ENCODE measurements around the gene FLNB. TPM values are rescaled to one million over a fixed set of nuclear protein-coding genes. Genes with fewer than 3 reads are reported as not detected.

FLNB gene
- total RNA-seq, 1 experiment from 2014 or later: 75.4 TPM

DNA sequence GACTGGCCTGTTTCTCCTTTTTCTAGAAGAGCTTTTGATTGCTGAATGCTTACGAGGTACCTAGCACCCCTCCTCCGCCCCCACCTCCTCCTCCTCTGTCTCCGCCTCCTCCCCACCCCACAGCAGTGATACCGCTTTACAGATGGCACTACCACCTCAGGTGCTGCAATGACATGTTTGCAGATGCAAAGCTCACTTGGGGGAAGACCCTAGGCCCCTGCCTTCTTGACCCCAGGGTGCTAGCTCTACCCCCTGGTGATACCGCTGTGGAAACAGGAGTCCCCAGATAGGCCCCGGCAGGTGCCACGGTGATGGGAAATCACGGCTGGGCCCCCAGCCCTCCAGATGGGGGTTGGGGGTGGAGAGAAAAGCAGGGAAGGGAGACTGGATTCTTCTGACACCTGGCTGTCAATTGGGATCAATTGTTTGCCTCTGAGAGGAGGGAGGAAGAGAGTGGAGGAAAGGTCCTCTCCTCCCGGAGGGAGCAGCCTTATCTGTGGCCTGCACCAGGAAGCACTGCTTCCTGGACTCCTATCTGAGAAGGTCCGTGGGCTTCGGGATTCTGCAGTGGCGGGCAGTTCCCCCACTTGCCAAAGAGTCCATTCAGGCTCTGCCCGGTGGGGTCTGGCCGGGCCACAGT lies 164.9 kb downstream of the FLNB start:
- no peak overlapping the region for H3K4me3 ChIP-seq (ENCODE audit: insufficient read depth, low read depth, low read length)
- peak; percentile 64 for DNase-seq
- peaks cover under 1% of the 10 kb centered on the region; the same call in 1 of the 2 replicates for H3K27me3 ChIP-seq (ENCODE audit: control insufficient read depth, insufficient read depth, low read length)
- H3K36me3 ChIP-seq (replicated peaks; ENCODE audit: control insufficient read depth, insufficient read depth, low read length): peaks cover 21% of the 10 kb centered on the region

DNA sequence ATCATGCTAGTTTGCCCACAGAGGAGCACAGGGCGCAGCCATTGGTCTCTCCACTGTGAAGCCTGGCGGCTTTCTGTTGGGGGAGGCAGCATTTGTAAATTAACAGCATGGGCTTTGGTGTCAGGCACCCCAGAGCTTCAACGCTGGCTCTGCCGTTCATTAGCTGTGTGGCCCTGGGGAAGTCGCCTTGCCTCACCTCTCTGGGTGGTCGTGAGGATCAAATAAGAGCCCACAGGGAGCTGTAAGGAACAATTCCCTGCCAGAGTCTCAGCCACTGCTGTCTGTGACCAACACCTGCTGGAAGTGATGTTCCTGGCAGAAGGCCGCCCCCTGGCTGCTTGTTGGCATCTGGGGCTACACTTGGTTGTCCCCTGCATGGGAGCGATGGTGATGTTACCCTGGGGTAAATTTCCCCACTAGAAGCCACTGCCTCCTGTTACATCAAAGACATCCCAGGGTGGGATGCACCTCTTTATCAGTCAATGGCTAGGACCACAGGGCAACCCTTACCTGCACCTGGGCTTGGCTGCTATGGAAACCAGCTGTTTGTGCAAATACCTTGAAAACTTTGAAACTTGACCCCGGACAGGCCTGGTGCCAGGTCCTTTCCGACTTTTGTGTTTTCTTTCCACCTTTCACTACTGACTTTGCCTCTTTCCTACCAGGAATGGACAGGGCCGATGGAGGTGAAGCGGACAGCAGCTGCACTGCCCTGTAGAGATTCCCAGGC lies 165.6 kb downstream of the FLNB start:
- Histone ChIP-seq H3K4me3 (ENCODE audit: insufficient read depth, low read depth, low read length) (no peak overlapping the region), H3K27me3 (ENCODE audit: control insufficient read depth, insufficient read depth, low read length) (peaks cover 1% of the 10 kb centered on the region; the same call in 1 of the 2 replicates), H3K36me3 (replicated peaks; ENCODE audit: control insufficient read depth, insufficient read depth, low read length) (peaks cover 16% of the 10 kb centered on the region)
- DNase-seq: peak; percentile 71

DNA sequence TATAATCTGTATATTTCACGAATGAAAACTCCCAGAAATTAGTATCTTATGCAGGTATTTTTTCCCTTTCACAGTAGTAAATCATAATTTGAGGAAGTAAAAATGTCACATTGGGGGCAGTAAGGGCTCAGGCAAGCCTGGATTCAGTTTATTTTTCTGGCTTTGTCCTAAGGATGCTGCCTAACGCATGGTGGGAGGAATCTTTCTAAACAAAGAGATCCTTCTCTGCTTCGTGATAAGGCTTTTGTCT lies 166.9 kb downstream of the FLNB start:
- H3K36me3 ChIP-seq (replicated peaks; ENCODE audit: control insufficient read depth, insufficient read depth, low read length): peaks cover 9% of the 10 kb centered on the region
- DNase-seq: no peak
- H3K27me3 ChIP-seq (ENCODE audit: control insufficient read depth, insufficient read depth, low read length): peaks cover 1% of the 10 kb centered on the region; the same call in 1 of the 2 replicates
- no peak overlapping the region for H3K4me3 ChIP-seq (ENCODE audit: insufficient read depth, low read depth, low read length)

DNA sequence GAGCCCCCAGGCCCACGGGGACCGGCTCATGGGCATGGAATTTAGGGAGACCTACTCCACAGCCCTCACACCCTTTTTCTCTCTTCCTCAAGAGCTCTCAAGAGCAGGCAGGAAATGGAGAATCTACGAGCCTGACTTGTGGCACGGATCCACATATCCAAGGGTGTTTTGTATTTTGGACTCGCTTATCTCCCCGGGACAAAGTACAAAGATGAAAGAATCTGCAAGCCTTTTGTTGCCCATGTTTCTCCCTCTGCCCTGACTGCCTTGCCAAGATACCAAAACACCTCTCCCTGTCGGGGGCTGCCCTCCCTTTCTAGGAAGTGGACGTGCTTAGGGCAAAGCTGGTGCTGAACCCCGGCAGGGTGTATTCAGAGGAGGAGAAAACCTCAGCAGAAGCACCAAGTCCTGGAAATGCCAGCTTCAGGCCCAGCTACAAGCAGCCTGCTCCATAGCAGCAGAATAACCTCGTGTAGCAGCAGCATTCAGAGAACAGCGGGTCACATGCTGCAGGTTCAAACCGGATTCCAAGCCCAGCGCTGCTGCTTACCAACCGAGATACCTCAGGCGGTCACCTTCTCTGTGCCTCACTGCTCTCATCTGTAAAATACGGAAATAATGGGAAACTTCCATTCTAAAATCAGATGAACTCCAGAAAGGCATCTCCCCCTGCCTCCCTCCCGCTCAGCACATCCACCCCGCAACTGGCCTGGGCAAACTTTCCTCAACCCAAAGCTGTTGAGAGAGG lies 167.4 kb downstream of the FLNB start:
- H3K36me3 ChIP-seq (replicated peaks; ENCODE audit: control insufficient read depth, insufficient read depth, low read length): peaks cover 4% of the 10 kb centered on the region
- DNase-seq: no peak
- no peak overlapping the region for H3K4me3 ChIP-seq (ENCODE audit: insufficient read depth, low read depth, low read length)
- peaks cover 1% of the 10 kb centered on the region; the same call in 1 of the 2 replicates for H3K27me3 ChIP-seq (ENCODE audit: control insufficient read depth, insufficient read depth, low read length)

DNA sequence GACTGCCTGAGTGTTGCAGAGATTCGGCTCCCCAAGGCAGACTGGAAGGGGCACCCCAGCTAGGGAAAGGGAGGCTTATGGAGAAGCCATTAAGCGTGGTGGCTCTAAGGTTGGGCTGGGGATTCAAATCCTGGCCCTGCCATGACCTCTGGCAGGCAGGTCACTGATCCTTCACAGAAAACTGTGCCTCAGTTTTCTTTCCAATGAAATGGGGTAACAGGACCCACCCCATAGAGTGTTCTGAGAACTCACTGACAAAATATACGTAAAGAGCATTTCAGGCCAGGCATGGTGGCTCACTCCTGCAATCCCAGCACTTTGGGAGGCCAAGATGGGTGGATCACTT lies 167.9 kb downstream of the FLNB start:
- Histone ChIP-seq H3K4me3 (ENCODE audit: insufficient read depth, low read depth, low read length) (no peak overlapping the region), H3K36me3 (replicated peaks; ENCODE audit: control insufficient read depth, insufficient read depth, low read length) (peaks cover 2% of the 10 kb centered on the region)
- no peak for DNase-seq

DNA sequence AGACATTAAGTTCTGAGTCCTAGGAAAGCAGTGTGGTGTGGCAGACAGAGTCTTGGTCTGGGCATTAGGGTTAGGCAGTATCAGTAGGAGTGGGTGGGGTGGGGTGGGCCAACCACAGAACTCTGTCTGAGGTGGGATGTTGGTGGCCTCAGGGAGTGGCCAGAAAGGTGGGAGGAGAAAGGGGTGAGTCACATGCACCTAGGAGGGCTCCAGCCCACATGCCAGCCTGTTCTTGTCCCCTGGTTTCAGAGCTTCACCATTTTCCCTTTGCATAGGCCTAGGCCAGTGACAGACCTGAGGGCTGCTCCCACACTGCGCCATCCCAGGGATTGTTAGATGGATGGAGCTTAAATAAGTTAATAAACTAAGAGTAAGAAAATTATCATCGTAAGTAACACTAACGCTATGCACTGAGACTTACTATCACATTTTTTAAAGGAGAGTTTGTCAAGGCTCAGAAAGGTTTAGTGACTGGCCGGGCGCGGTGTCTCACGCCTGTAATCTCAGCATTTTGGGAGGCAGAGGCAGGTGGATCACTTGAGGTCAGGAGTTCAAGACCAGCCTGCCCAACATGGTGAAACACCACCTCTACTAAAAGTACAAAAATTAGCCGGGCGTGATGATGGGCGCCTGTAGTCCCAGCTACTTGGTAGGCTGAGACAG lies 168.7 kb downstream of the FLNB start:
- no peak for DNase-seq
- no peaks in the 10 kb centered on the region for H3K36me3 ChIP-seq (replicated peaks; ENCODE audit: control insufficient read depth, insufficient read depth, low read length)
- peaks cover 1% of the 10 kb centered on the region; the same call in 1 of the 2 replicates for H3K27me3 ChIP-seq (ENCODE audit: control insufficient read depth, insufficient read depth, low read length)
- H3K4me3 ChIP-seq (ENCODE audit: insufficient read depth, low read depth, low read length): no peak overlapping the region

More for the DNA sequence above, 167.9 kb downstream of the FLNB start:
- peaks cover 1% of the 10 kb centered on the region; the same call in 1 of the 2 replicates for H3K27me3 ChIP-seq (ENCODE audit: control insufficient read depth, insufficient read depth, low read length)

DNA sequence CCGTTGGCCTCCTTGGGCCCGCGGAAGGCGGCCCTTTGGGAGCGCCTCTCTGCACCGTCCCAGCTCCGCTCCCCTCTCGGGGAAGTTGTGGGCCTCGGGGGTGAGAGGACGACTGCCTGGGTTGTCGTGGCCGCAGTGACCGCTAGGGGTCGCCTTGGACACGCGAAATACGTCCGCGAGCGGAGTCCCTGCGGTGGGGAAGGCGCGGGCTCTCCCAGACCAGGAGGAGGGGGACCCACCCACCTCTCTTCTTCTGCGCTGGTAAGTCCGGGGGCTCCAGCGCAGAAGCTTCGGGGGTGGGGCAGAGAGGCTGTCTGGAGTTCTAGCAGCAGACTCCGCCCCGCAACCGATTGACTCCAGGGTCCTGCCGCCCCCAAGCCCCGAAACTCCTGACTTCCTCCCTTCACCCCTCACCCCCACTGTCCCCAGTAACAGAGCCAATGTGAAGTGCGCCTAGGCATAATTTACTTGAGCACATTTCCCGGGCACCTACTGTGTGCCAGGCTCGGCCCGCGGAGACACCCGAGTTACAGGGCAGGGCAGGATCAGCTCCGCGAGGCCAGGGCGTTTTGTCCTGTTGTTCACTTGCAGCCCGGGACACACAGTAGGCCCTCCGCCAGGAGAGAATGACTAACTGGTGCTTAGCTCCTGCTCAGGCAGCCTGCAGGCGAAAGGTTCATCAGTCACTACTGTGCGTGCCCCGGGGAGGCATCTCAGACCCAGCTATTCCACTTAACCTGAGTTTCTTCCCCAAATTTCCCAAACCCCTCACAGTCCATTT lies 169.7 kb downstream of the FLNB start:
- H3K36me3 ChIP-seq (replicated peaks; ENCODE audit: control insufficient read depth, insufficient read depth, low read length): no peaks in the 10 kb centered on the region
- H3K27me3 ChIP-seq (ENCODE audit: control insufficient read depth, insufficient read depth, low read length): peaks cover 1% of the 10 kb centered on the region; the same call in 1 of the 2 replicates
- peak overlapping the region; percentile 45 for H3K4me3 ChIP-seq (ENCODE audit: insufficient read depth, low read depth, low read length)
- DNase-seq: peak; percentile 95

DNA sequence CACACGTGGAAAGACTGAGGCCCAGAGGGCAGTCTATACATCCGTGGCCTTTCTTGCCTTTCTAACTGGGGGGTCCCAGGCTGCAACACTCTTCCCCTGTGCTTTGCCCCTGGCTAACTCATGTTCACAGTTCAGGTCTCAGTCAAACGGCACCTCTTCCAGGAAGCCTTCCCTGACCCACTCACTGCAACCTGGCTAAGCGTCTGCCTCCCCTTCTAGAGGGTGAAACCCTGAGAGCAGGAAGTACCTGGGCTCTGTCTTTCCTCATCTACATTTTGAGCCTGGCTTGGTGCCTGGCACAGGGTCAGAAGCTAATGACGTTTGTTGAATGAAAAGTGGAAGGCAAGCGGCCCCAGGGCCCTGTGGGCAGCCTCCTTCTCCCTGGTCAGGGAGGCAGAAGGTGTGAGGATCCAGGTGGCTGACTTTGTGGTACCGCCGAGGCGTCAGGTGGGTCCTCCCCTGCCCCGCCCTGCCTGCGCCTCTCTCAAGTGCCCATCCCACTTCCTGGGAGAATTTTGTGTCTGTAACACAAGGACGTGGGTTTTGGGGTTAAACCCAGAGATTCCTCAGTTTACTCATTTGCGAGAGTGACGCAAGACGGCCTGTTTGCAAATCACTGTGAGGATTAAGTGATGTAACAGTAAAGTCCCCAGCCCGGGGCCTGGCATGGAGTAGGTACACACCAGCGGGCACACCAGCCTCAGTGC lies 170.5 kb downstream of the FLNB start:
- no peak for DNase-seq
- Histone ChIP-seq H3K27me3 (ENCODE audit: control insufficient read depth, insufficient read depth, low read length) (peaks cover 1% of the 10 kb centered on the region; the same call in 1 of the 2 replicates), H3K36me3 (replicated peaks; ENCODE audit: control insufficient read depth, insufficient read depth, low read length) (no peaks in the 10 kb centered on the region), H3K4me3 (ENCODE audit: insufficient read depth, low read depth, low read length) (no peak overlapping the region)

DNA sequence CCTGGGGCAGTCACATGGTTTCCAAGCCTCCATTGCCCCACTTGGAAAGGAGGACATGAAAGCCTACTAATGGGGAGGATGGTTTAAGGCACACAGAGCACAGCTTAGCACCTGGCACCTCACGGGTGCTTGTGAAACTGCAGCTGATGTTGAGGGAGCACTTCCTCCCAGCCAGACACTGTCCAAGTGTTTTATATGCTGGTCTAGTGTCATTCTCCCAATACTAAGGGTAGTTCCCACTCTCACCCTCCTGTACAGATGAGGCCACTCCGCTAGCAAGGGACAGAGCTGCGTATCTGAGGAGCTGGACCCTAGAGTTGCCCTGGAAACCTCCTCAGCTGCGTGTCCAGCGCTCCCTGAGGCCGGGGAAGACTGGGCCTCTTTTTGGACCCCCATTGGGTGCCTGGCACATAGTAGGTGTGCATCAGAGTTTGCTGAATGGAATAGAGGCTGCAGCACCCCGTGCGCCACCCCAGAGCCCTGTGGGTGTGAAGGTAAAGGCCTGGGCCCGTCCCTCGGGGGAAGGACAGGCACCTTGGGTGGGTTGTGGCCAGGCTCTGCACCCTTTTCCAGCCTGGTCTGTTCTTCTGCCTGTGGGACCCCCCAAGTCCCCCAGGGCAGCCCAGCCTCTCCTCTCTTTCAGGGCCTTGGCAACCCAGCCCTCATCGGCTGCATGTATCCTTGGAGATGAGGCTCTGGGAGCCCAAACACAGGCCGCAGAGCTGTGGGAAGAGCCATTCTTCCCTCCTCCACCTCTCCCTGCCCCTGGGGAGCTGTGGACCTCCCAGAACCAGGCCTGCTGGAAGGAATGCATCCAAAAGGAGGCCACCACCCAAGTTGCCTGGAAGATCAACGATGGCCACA lies 171.2 kb downstream of the FLNB start:
- H3K4me3 ChIP-seq (ENCODE audit: insufficient read depth, low read depth, low read length): no peak overlapping the region
- DNase-seq: no peak
- H3K36me3 ChIP-seq (replicated peaks; ENCODE audit: control insufficient read depth, insufficient read depth, low read length): no peaks in the 10 kb centered on the region
- H3K27me3 ChIP-seq (ENCODE audit: control insufficient read depth, insufficient read depth, low read length): peaks cover 1% of the 10 kb centered on the region; the same call in 1 of the 2 replicates

DNA sequence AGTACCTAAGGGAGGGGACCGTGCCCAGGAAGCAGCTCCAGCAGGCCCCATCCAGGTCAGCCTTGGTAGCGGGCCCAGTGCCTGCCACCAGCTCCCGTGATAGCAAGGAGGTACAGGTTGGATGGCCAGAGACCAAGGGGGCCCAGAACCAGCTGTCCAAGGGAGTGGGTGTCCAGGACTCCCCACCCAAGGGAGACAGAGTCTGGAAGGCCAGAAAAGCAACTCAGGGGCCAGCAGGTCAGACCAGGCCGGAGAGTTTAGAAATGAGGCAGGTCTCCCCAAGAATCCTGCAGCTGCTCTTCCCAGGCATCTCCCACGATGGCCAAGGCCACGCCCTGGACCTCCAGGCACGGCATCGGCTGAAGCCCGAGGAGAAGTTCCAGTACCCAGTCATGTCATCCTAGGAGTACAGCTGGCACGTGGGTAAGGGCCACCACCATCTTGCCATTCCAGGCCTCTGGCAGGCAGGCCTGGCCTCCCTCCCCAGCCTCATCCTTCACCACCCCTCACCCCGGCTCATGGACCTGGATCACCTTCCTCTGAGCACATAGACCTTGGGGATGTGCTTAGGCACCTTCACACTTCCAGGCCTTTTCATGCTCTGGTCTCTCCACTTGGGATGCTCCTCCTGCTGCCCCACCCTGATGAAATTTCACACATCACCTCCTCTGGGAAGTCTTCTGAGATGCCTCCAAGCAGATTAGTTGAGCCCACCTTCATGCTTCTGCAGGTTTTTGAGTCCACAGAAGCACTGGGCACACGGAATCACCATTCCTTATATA lies 172.1 kb downstream of the FLNB start:
- no peak for DNase-seq
- peaks cover 1% of the 10 kb centered on the region; the same call in 1 of the 2 replicates for H3K27me3 ChIP-seq (ENCODE audit: control insufficient read depth, insufficient read depth, low read length)
- no peaks in the 10 kb centered on the region for H3K36me3 ChIP-seq (replicated peaks; ENCODE audit: control insufficient read depth, insufficient read depth, low read length)
- no peak overlapping the region for H3K4me3 ChIP-seq (ENCODE audit: insufficient read depth, low read depth, low read length)

DNA sequence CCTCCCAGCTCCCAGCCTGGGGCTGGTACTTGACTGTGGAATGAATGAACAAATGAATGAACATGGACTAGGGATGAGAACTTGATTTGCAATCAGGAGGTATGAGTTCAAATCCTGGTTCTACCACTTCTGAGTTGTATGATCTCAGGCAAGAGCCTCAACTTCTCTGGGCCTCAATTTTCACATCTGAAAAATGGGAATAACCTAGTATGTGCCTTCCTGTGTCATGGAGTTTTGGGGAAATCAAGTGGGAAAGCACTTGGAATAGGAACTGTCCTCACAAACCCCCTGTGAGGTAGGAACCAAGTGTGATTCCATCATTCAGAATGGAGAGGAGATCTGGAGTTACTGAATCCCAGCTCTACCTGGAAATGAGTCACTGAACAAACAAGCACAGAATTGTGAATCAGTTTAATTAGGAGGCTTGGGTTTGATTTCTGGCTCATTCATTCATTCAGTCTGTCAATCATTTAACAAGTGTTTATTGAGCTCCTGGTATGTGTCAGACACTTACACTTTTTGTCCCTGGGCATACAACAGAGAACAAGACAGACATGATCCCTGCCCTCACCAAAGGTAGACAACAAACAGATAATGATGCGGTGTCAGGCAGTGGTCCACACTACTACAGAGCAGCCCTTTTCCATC lies 172.8 kb downstream of the FLNB start:
- no peak overlapping the region for H3K4me3 ChIP-seq (ENCODE audit: insufficient read depth, low read depth, low read length)
- H3K27me3 ChIP-seq (ENCODE audit: control insufficient read depth, insufficient read depth, low read length): peaks cover 1% of the 10 kb centered on the region; the same call in 1 of the 2 replicates
- no peaks in the 10 kb centered on the region for H3K36me3 ChIP-seq (replicated peaks; ENCODE audit: control insufficient read depth, insufficient read depth, low read length)
- no peak for DNase-seq

DNA sequence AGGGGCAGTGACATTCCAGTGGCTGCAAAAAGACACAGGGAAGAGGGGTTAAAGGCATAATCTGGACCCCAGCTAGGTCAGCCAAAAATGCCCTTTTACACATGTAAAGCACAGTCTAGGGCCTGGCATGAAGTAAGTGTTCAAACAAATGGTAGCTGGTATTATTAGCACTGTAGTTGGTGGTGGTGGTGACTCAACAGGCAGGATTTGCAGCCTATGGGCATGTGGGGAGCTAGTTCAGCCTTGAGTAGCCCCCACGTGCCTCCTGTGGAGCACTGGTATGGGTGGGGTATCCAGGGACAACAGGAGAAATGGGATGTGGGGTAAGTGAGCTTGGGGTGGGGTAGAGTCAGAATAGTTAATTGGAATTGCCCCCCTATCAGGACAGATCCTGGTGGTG lies 175.0 kb downstream of the FLNB start:
- Histone ChIP-seq H3K36me3 (replicated peaks; ENCODE audit: control insufficient read depth, insufficient read depth, low read length) (no peaks in the 10 kb centered on the region), H3K4me3 (ENCODE audit: insufficient read depth, low read depth, low read length) (no peak overlapping the region), H3K27me3 (ENCODE audit: control insufficient read depth, insufficient read depth, low read length) (peaks cover under 1% of the 10 kb centered on the region; the same call in 1 of the 2 replicates)
- DNase-seq: no peak
